ENCODE measurements around the gene MOB2. TPM values are rescaled to one million over a fixed set of nuclear protein-coding genes. Genes with fewer than 3 reads are reported as not detected.

MOB2 gene
- total and polyA plus RNA-seq, 2 donors (not counting 1 experiment from before 2014, with no cell fraction given) = 13.1 to 30.1 TPM

DNA sequence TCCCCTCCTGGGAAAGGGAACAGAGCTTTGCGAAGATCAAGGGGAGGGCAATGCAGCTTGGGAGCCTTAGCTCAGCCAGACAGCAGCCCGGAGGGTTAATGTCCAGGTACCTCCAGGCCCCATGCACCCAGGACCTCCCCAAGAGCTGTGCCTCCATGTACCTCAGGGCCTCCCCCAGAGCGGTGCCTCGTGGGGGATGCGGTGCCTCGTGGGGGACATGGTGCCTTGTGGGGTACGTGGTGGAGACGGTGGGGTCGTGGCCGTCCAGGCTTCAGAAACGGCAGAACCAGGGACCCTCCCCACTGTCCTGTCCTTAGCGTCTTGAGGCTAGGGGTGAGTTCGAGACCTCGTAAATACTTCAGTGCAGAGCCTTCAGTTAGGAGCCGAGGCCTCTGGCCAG, 63.6 kb downstream of the MOB2 start:
- Histone ChIP-seq H3K4me3 (replicated peaks in 1 of 4; ENCODE audit: control extremely low read depth in 1 of 4, insufficient read depth in 1 of 4, low read depth in 3 of 4, low read length in 4 of 4) (no peak overlapping the region), H3K9ac (ENCODE audit: insufficient read depth, low read length) (no peak overlapping the region), H3K79me2 (ENCODE audit: control insufficient read depth, insufficient read depth, low read length) (no peaks in the 10 kb centered on the region), H3K4me1 (ENCODE audit: control insufficient read depth, extremely low read depth, insufficient read depth, low read length) (no peaks in the 10 kb centered on the region), H3K4me2 (ENCODE audit: extremely low read depth, insufficient read depth, low read length) (no peak overlapping the region), H3K27me3 (ENCODE audit: control insufficient read depth, insufficient read depth, low read length) (no peaks in the 10 kb centered on the region), H3K9me3 (ENCODE audit: control insufficient read depth, insufficient read depth, low read depth, low read length) (no peaks in the 10 kb centered on the region), H3K27ac (ENCODE audit: insufficient read depth, low read length) (no peak overlapping the region), H4K20me1 (ENCODE audit: control insufficient read depth, extremely low read depth, insufficient read depth, low read length) (no peaks in the 10 kb centered on the region), H3K36me3 (ENCODE audit: control insufficient read depth, insufficient read depth, low read length) (no peaks in the 10 kb centered on the region), H2AFZ (ENCODE audit: low read length) (no peak overlapping the region)
- DNase-seq (ENCODE audit: low read depth in 2 of 2) = no peak
- TF ChIP-seq EZH2 (IDR thresholded peaks at IDR 0.05; ENCODE audit: low read length, missing control alignments) = no peak
- TF ChIP-seq, protein P1, sequence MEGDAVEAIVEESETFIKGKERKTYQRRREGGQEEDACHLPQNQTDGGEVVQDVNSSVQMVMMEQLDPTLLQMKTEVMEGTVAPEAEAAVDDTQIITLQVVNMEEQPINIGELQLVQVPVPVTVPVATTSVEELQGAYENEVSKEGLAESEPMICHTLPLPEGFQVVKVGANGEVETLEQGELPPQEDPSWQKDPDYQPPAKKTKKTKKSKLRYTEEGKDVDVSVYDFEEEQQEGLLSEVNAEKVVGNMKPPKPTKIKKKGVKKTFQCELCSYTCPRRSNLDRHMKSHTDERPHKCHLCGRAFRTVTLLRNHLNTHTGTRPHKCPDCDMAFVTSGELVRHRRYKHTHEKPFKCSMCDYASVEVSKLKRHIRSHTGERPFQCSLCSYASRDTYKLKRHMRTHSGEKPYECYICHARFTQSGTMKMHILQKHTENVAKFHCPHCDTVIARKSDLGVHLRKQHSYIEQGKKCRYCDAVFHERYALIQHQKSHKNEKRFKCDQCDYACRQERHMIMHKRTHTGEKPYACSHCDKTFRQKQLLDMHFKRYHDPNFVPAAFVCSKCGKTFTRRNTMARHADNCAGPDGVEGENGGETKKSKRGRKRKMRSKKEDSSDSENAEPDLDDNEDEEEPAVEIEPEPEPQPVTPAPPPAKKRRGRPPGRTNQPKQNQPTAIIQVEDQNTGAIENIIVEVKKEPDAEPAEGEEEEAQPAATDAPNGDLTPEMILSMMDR (conservative IDR thresholded peaks at IDR 0.05 in 1 of 2, IDR thresholded peaks at IDR 0.05 in 1 of 2; ENCODE audit: low read depth in 1 of 2, low read length in 2 of 2) = no peak

DNA sequence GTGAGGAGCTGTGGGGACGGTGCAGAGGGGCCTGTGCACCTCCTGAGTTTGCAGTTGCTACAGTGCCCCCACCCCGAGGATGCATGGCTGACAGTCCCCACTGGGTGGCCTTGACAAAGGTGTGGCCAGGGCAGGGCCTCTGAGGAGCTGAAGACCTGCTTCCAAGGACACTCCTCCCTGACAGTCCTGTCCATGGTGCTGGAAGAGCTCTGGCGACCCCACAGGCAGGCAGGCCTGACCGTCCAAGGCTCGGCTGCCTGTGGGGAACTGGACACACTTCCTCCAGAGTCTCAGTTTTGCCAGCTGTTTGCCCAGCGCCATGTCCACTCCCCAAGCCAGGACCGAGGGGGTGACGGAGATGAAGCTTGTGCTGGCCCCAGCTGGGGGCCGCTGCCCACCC, 64.1 kb downstream of the MOB2 start:
- no peak overlapping the region for H3K9ac ChIP-seq (ENCODE audit: insufficient read depth, low read length)
- H3K27ac ChIP-seq (ENCODE audit: insufficient read depth, low read length) = no peak overlapping the region
- TF ChIP-seq, protein P1 (conservative IDR thresholded peaks at IDR 0.05 in 1 of 2, IDR thresholded peaks at IDR 0.05 in 1 of 2; ENCODE audit: low read depth in 1 of 2, low read length in 2 of 2) = no peak
- no peaks in the 10 kb centered on the region for H3K79me2 ChIP-seq (ENCODE audit: control insufficient read depth, insufficient read depth, low read length)
- H4K20me1 ChIP-seq (ENCODE audit: control insufficient read depth, extremely low read depth, insufficient read depth, low read length) = no peaks in the 10 kb centered on the region
- H3K4me1 ChIP-seq (ENCODE audit: control insufficient read depth, extremely low read depth, insufficient read depth, low read length) = no peaks in the 10 kb centered on the region
- no peaks in the 10 kb centered on the region for H3K36me3 ChIP-seq (ENCODE audit: control insufficient read depth, insufficient read depth, low read length)
- no peak for DNase-seq (ENCODE audit: low read depth in 2 of 2)
- no peaks in the 10 kb centered on the region for H3K27me3 ChIP-seq (ENCODE audit: control insufficient read depth, insufficient read depth, low read length)
- H2AFZ ChIP-seq (ENCODE audit: low read length) = no peak overlapping the region
- H3K9me3 ChIP-seq (ENCODE audit: control insufficient read depth, insufficient read depth, low read depth, low read length) = no peaks in the 10 kb centered on the region
- H3K4me3 ChIP-seq (replicated peaks in 1 of 4; ENCODE audit: control extremely low read depth in 1 of 4, insufficient read depth in 1 of 4, low read depth in 3 of 4, low read length in 4 of 4) = no peak overlapping the region
- H3K4me2 ChIP-seq (ENCODE audit: extremely low read depth, insufficient read depth, low read length) = no peak overlapping the region

DNA sequence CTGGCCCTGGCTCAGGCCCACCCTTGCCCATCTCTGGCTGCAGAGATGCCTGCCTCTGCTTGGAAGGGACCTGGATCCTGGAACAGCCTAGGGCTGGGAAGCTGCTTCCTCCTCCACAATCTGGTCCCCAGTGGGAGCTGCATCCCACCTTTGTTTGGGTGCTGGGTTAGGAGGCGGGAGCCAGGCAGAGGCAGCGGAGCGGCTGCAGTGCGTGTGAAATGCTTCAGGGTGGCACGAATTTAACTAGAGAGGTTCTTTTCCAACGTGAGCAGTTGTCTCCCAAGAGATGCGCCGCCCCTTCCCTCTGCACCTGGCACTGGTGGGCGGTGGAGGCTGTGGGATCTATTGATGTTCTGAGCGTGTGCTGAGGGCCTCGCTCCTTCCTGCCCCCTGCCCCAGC, 65.3 kb downstream of the MOB2 start:
- Histone ChIP-seq H3K4me1 (ENCODE audit: control insufficient read depth, extremely low read depth, insufficient read depth, low read length) (no peaks in the 10 kb centered on the region), H3K79me2 (ENCODE audit: control insufficient read depth, insufficient read depth, low read length) (no peaks in the 10 kb centered on the region), H3K36me3 (ENCODE audit: control insufficient read depth, insufficient read depth, low read length) (no peaks in the 10 kb centered on the region), H3K27me3 (ENCODE audit: control insufficient read depth, insufficient read depth, low read length) (no peaks in the 10 kb centered on the region), H2AFZ (ENCODE audit: low read length) (no peak overlapping the region), H3K27ac (ENCODE audit: insufficient read depth, low read length) (no peak overlapping the region), H3K9ac (ENCODE audit: insufficient read depth, low read length) (no peak overlapping the region), H4K20me1 (ENCODE audit: control insufficient read depth, extremely low read depth, insufficient read depth, low read length) (no peaks in the 10 kb centered on the region), H3K4me3 (replicated peaks in 1 of 4; ENCODE audit: control extremely low read depth in 1 of 4, insufficient read depth in 1 of 4, low read depth in 3 of 4, low read length in 4 of 4) (no peak overlapping the region), H3K4me2 (ENCODE audit: extremely low read depth, insufficient read depth, low read length) (no peak overlapping the region), H3K9me3 (ENCODE audit: control insufficient read depth, insufficient read depth, low read depth, low read length) (no peaks in the 10 kb centered on the region)
- no peak for DNase-seq (ENCODE audit: low read depth in 2 of 2)
- TF ChIP-seq, protein P1 (conservative IDR thresholded peaks at IDR 0.05 in 1 of 2, IDR thresholded peaks at IDR 0.05 in 1 of 2; ENCODE audit: low read depth in 1 of 2, low read length in 2 of 2) = no peak
- TF ChIP-seq EZH2 (IDR thresholded peaks at IDR 0.05; ENCODE audit: low read length, missing control alignments) = no peak
